NCI-H1092 treated with DMSO at 0.1 percent for 48 hours (cell line): ENCODE data around the gene APCDD1.
"Not testable (repeated sequence)": the region's sequence is repeated elsewhere in the genome, so short reads cannot be mapped to it uniquely, and the experiment has no call there.

Source experiments
- DNase-seq: peaks from one replicate; lab custom pipeline; 2025; lab: John Stamatoyannopoulos, UW

Gene APCDD1

GRCh38 chr18:10463096-10463495 is 8.7 kb downstream of the APCDD1 start:
- no peak for DNase-seq

- DNase-seq = no peak
Observed at GRCh38 chr18:10463741-10464140, 9.3 kb downstream of the APCDD1 start.

- DNase-seq = not testable (repeated sequence)
Observed at GRCh38 chr18:10464161-10464648, 9.8 kb downstream of the APCDD1 start.

GRCh38 chr18:10465174-10465939 is 10.9 kb downstream of the APCDD1 start:
- DNase-seq = no peak

- no peak for DNase-seq
Observed at GRCh38 chr18:10470429-10470828, 16.0 kb downstream of the APCDD1 start.

GRCh38 chr18:10471574-10471973 is 17.1 kb downstream of the APCDD1 start:
- no peak for DNase-seq

- no peak for DNase-seq
Observed at GRCh38 chr18:10473132-10473531, 18.7 kb downstream of the APCDD1 start.

GRCh38 chr18:10474309-10474708 is 19.9 kb downstream of the APCDD1 start:
- DNase-seq = no peak

GRCh38 chr18:10475276-10475653 is 20.8 kb downstream of the APCDD1 start:
- DNase-seq = no peak

- no peak for DNase-seq
Observed at GRCh38 chr18:10475654-10476291, 21.3 kb downstream of the APCDD1 start.

GRCh38 chr18:10476338-10476791 is 21.9 kb downstream of the APCDD1 start:
- DNase-seq = no peak

GRCh38 chr18:10477121-10477862 is 22.9 kb downstream of the APCDD1 start:
- no peak for DNase-seq

GRCh38 chr18:10477863-10478260 is 23.4 kb downstream of the APCDD1 start:
- no peak for DNase-seq

GRCh38 chr18:10481831-10482230 is 27.4 kb downstream of the APCDD1 start:
- DNase-seq = no peak

- DNase-seq = no peak
Observed at GRCh38 chr18:10482363-10482984, 28.0 kb downstream of the APCDD1 start.

GRCh38 chr18:10482985-10483949 is 28.8 kb downstream of the APCDD1 start:
- DNase-seq = no peak

GRCh38 chr18:10485475-10485874 is 31.0 kb downstream of the APCDD1 start:
- DNase-seq = no peak

- DNase-seq = no peak
Observed at GRCh38 chr18:10486362-10486761, 31.9 kb downstream of the APCDD1 start.

GRCh38 chr18:10487154-10487553 is 32.7 kb downstream of the APCDD1 start:
- DNase-seq = no peak

GRCh38 chr18:10488017-10488416 is 33.6 kb downstream of the APCDD1 start:
- no peak for DNase-seq
